Skeletal muscle satellite cell (primary cell): ENCODE data around the gene ZBTB4.

Experiments
- H3K27me3 ChIP-seq: 2 replicates; pipeline ENCODE4 v1.7.0; 2013; ENCODE audit warnings: low read length; ENCODE audit not compliant: control insufficient read depth, insufficient read depth
- H3K36me3 ChIP-seq: 2 replicates; pipeline ENCODE4 v1.7.0; 2013; ENCODE audit warnings: mild to moderate bottlenecking, control low read depth, low read length; ENCODE audit not compliant: insufficient read depth
- H3K4me1 ChIP-seq: 2 replicates; pipeline ENCODE4 v1.7.0; 2013; ENCODE audit warnings: low read length; ENCODE audit not compliant: control insufficient read depth, insufficient read depth
- H3K4me2 ChIP-seq: 2 replicates; pipeline ENCODE4 v1.7.0; 2013; ENCODE audit warnings: mild to moderate bottlenecking, low read length
- H3K4me3 ChIP-seq: 2 replicates; pipeline ENCODE4 v1.7.0; 2013; ENCODE audit warnings: low read length
- H3K9ac ChIP-seq: 2 replicates; pipeline ENCODE4 v1.7.0; 2013; ENCODE audit warnings: mild to moderate bottlenecking, low read depth, low read length, moderate library complexity
- H3K9me3 ChIP-seq: replicated peaks from 2 replicates; pipeline ENCODE4 v1.7.0; 2013; ENCODE audit warnings: mild to moderate bottlenecking, control low read depth, low read length

ZBTB4 gene

GRCh38 chr17:7503521-7503920, 24.1 kb upstream of the ZBTB4 start:
- Histone ChIP-seq H3K9me3 (no peaks in the 10 kb centered on the region), H3K4me3 (no peak overlapping the region), H3K4me2 (no peak overlapping the region), H3K9ac (no peak overlapping the region), H3K27me3 (no peaks in the 10 kb centered on the region), H3K36me3 (peaks cover 90% of the 10 kb centered on the region), H3K4me1 (no peaks in the 10 kb centered on the region)

GRCh38 chr17:7502987-7503386, 23.6 kb upstream of the ZBTB4 start:
- no peak overlapping the region for H3K4me2 ChIP-seq
- H3K4me3 ChIP-seq, result no peak overlapping the region
- no peaks in the 10 kb centered on the region for H3K9me3 ChIP-seq
- no peaks in the 10 kb centered on the region for H3K4me1 ChIP-seq
- H3K36me3 ChIP-seq, result peaks cover 90% of the 10 kb centered on the region
- no peak overlapping the region for H3K9ac ChIP-seq
- H3K27me3 ChIP-seq, result no peaks in the 10 kb centered on the region

- Histone ChIP-seq H3K27me3 (no peaks in the 10 kb centered on the region), H3K4me1 (no peaks in the 10 kb centered on the region), H3K9ac (no peak overlapping the region), H3K4me3 (no peak overlapping the region), H3K9me3 (no peaks in the 10 kb centered on the region), H3K4me2 (no peak overlapping the region), H3K36me3 (peaks cover 91% of the 10 kb centered on the region)
These were observed 22.9 kb upstream of the ZBTB4 start for GRCh38 chr17:7502171-7502847.

- peaks cover 92% of the 10 kb centered on the region for H3K36me3 ChIP-seq
- no peaks in the 10 kb centered on the region for H3K27me3 ChIP-seq
- no peak overlapping the region for H3K9ac ChIP-seq
- H3K4me1 ChIP-seq, result no peaks in the 10 kb centered on the region
- no peaks in the 10 kb centered on the region for H3K9me3 ChIP-seq
- H3K4me3 ChIP-seq, result no peak overlapping the region
- no peak overlapping the region for H3K4me2 ChIP-seq
These were observed 22.3 kb upstream of the ZBTB4 start for GRCh38 chr17:7501729-7502128.

GRCh38 chr17:7499161-7499560, 19.7 kb upstream of the ZBTB4 start:
- no peaks in the 10 kb centered on the region for H3K4me1 ChIP-seq
- no peak overlapping the region for H3K9ac ChIP-seq
- H3K27me3 ChIP-seq, result no peaks in the 10 kb centered on the region
- no peak overlapping the region for H3K4me2 ChIP-seq
- H3K36me3 ChIP-seq, result peaks cover 83% of the 10 kb centered on the region
- no peak overlapping the region for H3K4me3 ChIP-seq
- H3K9me3 ChIP-seq, result no peaks in the 10 kb centered on the region

GRCh38 chr17:7497636-7498035, 18.2 kb upstream of the ZBTB4 start:
- no peak overlapping the region for H3K9ac ChIP-seq
- H3K9me3 ChIP-seq, result no peaks in the 10 kb centered on the region
- no peaks in the 10 kb centered on the region for H3K4me1 ChIP-seq
- no peak overlapping the region for H3K4me3 ChIP-seq
- no peak overlapping the region for H3K4me2 ChIP-seq
- peaks cover 76% of the 10 kb centered on the region for H3K36me3 ChIP-seq
- no peaks in the 10 kb centered on the region for H3K27me3 ChIP-seq

- Histone ChIP-seq H3K4me2 (no peak overlapping the region), H3K9me3 (no peaks in the 10 kb centered on the region), H3K27me3 (no peaks in the 10 kb centered on the region), H3K36me3 (peaks cover 73% of the 10 kb centered on the region), H3K9ac (no peak overlapping the region), H3K4me1 (no peaks in the 10 kb centered on the region), H3K4me3 (no peak overlapping the region)
These were observed 17.8 kb upstream of the ZBTB4 start for GRCh38 chr17:7497228-7497627.

- Histone ChIP-seq H3K4me3 (no peak overlapping the region), H3K4me2 (no peak overlapping the region), H3K27me3 (no peaks in the 10 kb centered on the region), H3K4me1 (peaks cover 4% of the 10 kb centered on the region), H3K9me3 (no peaks in the 10 kb centered on the region), H3K36me3 (peaks cover 70% of the 10 kb centered on the region), H3K9ac (no peak overlapping the region)
These were observed 17.2 kb upstream of the ZBTB4 start for GRCh38 chr17:7496470-7497183.

GRCh38 chr17:7495906-7496434, 16.5 kb upstream of the ZBTB4 start:
- Histone ChIP-seq H3K4me1 (peaks cover 7% of the 10 kb centered on the region), H3K4me2 (no peak overlapping the region), H3K9ac (no peak overlapping the region), H3K36me3 (peaks cover 66% of the 10 kb centered on the region), H3K9me3 (no peaks in the 10 kb centered on the region), H3K27me3 (no peaks in the 10 kb centered on the region), H3K4me3 (no peak overlapping the region)

GRCh38 chr17:7493941-7494340, 14.5 kb upstream of the ZBTB4 start:
- Histone ChIP-seq H3K4me2 (no peak overlapping the region), H3K4me3 (no peak overlapping the region), H3K4me1 (peaks cover 11% of the 10 kb centered on the region), H3K9me3 (no peaks in the 10 kb centered on the region), H3K27me3 (no peaks in the 10 kb centered on the region), H3K9ac (no peak overlapping the region), H3K36me3 (peaks cover 61% of the 10 kb centered on the region)

GRCh38 chr17:7491583-7491982, 12.2 kb upstream of the ZBTB4 start:
- peaks cover 40% of the 10 kb centered on the region for H3K36me3 ChIP-seq
- no peak overlapping the region for H3K4me2 ChIP-seq

GRCh38 chr17:7490144-7490543, 10.7 kb upstream of the ZBTB4 start:
- Histone ChIP-seq H3K4me1 (peaks cover 38% of the 10 kb centered on the region), H3K4me2 (no peak overlapping the region), H3K9ac (no peak overlapping the region), H3K9me3 (no peaks in the 10 kb centered on the region), H3K36me3 (peaks cover 31% of the 10 kb centered on the region), H3K4me3 (no peak overlapping the region), H3K27me3 (no peaks in the 10 kb centered on the region)

More at GRCh38 chr17:7491583-7491982, 12.2 kb upstream of the ZBTB4 start:
- Histone ChIP-seq H3K4me1 (peaks cover 28% of the 10 kb centered on the region), H3K4me3 (no peak overlapping the region), H3K9ac (no peak overlapping the region), H3K27me3 (no peaks in the 10 kb centered on the region), H3K9me3 (no peaks in the 10 kb centered on the region)
